T-helper 2 cell treated with Interferon-gamma antibody and Interleukin-4, amounts not matched to agents 5 μg/mL and 100 μg/mL, for 36 hours (primary cell): ENCODE measurements around the gene CSN1S1.
"Not testable (repeated sequence)": the region's sequence is repeated elsewhere in the genome, so short reads cannot be mapped to it uniquely, and the experiment has no call there.

Experiments used
- DNase-seq: peaks from one replicate; pipeline ENCODE4 v3.0.0; 2021; ENCODE audit warnings: low spot score
- H3K27ac Mint-ChIP-seq: one replicate; pipeline ENCODE4 v1.8.0; 2021; ENCODE audit warnings: mild to moderate bottlenecking, mixed read lengths
- H3K27me3 Mint-ChIP-seq: one replicate; pipeline ENCODE4 v1.8.0; 2021; ENCODE audit warnings: low read depth, mixed read lengths
- H3K36me3 Mint-ChIP-seq: one replicate; pipeline ENCODE4 v1.8.0; 2021; ENCODE audit warnings: low read depth, mixed read lengths
- H3K4me1 Mint-ChIP-seq: one replicate; pipeline ENCODE4 v1.8.0; 2021; ENCODE audit warnings: low read depth, mixed read lengths
- H3K4me3 Mint-ChIP-seq: one replicate; pipeline ENCODE4 v1.8.0; 2022; ENCODE audit warnings: mild to moderate bottlenecking, moderate library complexity, mixed read lengths
- H3K9me3 Mint-ChIP-seq: one replicate; pipeline ENCODE4 v1.8.0; 2021; ENCODE audit warnings: mixed read lengths

Gene CSN1S1

GRCh38 chr4:69930768-69931167, at the start of gene CSN1S1:
CSN1S1 (plus strand) TSS chr4:69931068; CDS start chr4:69932556, 1,488 bp downstream.
- H3K4me1 Mint-ChIP-seq = no peaks in the 10 kb centered on the region
- no peak within 1 kb of the TSS for H3K27ac Mint-ChIP-seq

GRCh38 chr4:69881173-69881773, 49.6 kb upstream of the CSN1S1 start:
- Mint-ChIP-seq H3K9me3 (no peaks in the 10 kb centered on the region), H3K27me3 (peaks cover 2% of the 10 kb centered on the region), H3K27ac (no peak overlapping the region), H3K4me3 (no peak overlapping the region), H3K36me3 (no peaks in the 10 kb centered on the region), H3K4me1 (no peaks in the 10 kb centered on the region)
- DNase-seq = no peak

More at GRCh38 chr4:69930768-69931167, at the start of gene CSN1S1:
- no peak for DNase-seq
- H3K4me3 Mint-ChIP-seq = no peak within 1 kb of the TSS
- no peaks in the 10 kb centered on the region for H3K27me3 Mint-ChIP-seq
- H3K36me3 Mint-ChIP-seq = no peaks in the 10 kb centered on the region
- no peaks in the 10 kb centered on the region for H3K9me3 Mint-ChIP-seq

GRCh38 chr4:69882150-69882549, 48.7 kb upstream of the CSN1S1 start:
- Mint-ChIP-seq H3K9me3 (no peaks in the 10 kb centered on the region), H3K36me3 (no peaks in the 10 kb centered on the region), H3K4me3 (no peak overlapping the region), H3K27me3 (peaks cover 2% of the 10 kb centered on the region), H3K27ac (no peak overlapping the region), H3K4me1 (no peaks in the 10 kb centered on the region)
- no peak for DNase-seq

- H3K9me3 Mint-ChIP-seq = no peaks in the 10 kb centered on the region
- H3K27ac Mint-ChIP-seq = no peak overlapping the region
- DNase-seq = no peak
- H3K4me1 Mint-ChIP-seq = peaks cover 4% of the 10 kb centered on the region
- H3K4me3 Mint-ChIP-seq = no peak overlapping the region
- no peaks in the 10 kb centered on the region for H3K36me3 Mint-ChIP-seq
- peaks cover under 1% of the 10 kb centered on the region for H3K27me3 Mint-ChIP-seq
Observed at GRCh38 chr4:69888336-69888735, 42.5 kb upstream of the CSN1S1 start.

- no peaks in the 10 kb centered on the region for H3K4me1 Mint-ChIP-seq
- H3K27me3 Mint-ChIP-seq = peaks cover 5% of the 10 kb centered on the region
- H3K36me3 Mint-ChIP-seq = no peaks in the 10 kb centered on the region
- H3K4me3 Mint-ChIP-seq = no peak overlapping the region
- no peak for DNase-seq
- no peak overlapping the region for H3K27ac Mint-ChIP-seq
- no peaks in the 10 kb centered on the region for H3K9me3 Mint-ChIP-seq
Observed at GRCh38 chr4:69894186-69894585, 36.7 kb upstream of the CSN1S1 start.

- no peaks in the 10 kb centered on the region for H3K36me3 Mint-ChIP-seq
- H3K4me1 Mint-ChIP-seq = no peaks in the 10 kb centered on the region
- H3K4me3 Mint-ChIP-seq = no peak overlapping the region
- peaks cover 5% of the 10 kb centered on the region for H3K27me3 Mint-ChIP-seq
- no peaks in the 10 kb centered on the region for H3K9me3 Mint-ChIP-seq
- no peak for DNase-seq
- H3K27ac Mint-ChIP-seq = no peak overlapping the region
Observed at GRCh38 chr4:69894721-69895120, 36.1 kb upstream of the CSN1S1 start.

- Mint-ChIP-seq H3K27ac (no peak overlapping the region), H3K36me3 (no peaks in the 10 kb centered on the region), H3K27me3 (peaks cover 5% of the 10 kb centered on the region), H3K9me3 (no peaks in the 10 kb centered on the region), H3K4me3 (no peak overlapping the region), H3K4me1 (no peaks in the 10 kb centered on the region)
- no peak for DNase-seq
Observed at GRCh38 chr4:69896530-69897116, 34.2 kb upstream of the CSN1S1 start.

- peaks cover 2% of the 10 kb centered on the region for H3K4me1 Mint-ChIP-seq
- no peak overlapping the region for H3K4me3 Mint-ChIP-seq
- H3K27ac Mint-ChIP-seq = no peak overlapping the region
- no peak for DNase-seq
- peaks cover 7% of the 10 kb centered on the region for H3K9me3 Mint-ChIP-seq
- no peaks in the 10 kb centered on the region for H3K27me3 Mint-ChIP-seq
- no peaks in the 10 kb centered on the region for H3K36me3 Mint-ChIP-seq
Observed at GRCh38 chr4:69907151-69907550, 23.7 kb upstream of the CSN1S1 start.

- H3K27me3 Mint-ChIP-seq = no peaks in the 10 kb centered on the region
- H3K4me3 Mint-ChIP-seq = no peak overlapping the region
- H3K4me1 Mint-ChIP-seq = peaks cover 2% of the 10 kb centered on the region
- no peaks in the 10 kb centered on the region for H3K36me3 Mint-ChIP-seq
- no peak overlapping the region for H3K27ac Mint-ChIP-seq
- no peak for DNase-seq
- peaks cover 4% of the 10 kb centered on the region for H3K9me3 Mint-ChIP-seq
Observed at GRCh38 chr4:69909195-69909594, 21.7 kb upstream of the CSN1S1 start.

- Mint-ChIP-seq H3K4me1 (peaks cover 2% of the 10 kb centered on the region), H3K27me3 (no peaks in the 10 kb centered on the region), H3K9me3 (no peaks in the 10 kb centered on the region), H3K36me3 (no peaks in the 10 kb centered on the region), H3K27ac (no peak overlapping the region), H3K4me3 (no peak overlapping the region)
- DNase-seq = no peak
Observed at GRCh38 chr4:69910016-69910782, 20.7 kb upstream of the CSN1S1 start.

- Mint-ChIP-seq H3K4me3 (no peak overlapping the region), H3K4me1 (no peaks in the 10 kb centered on the region), H3K27ac (no peak overlapping the region), H3K36me3 (no peaks in the 10 kb centered on the region), H3K9me3 (no peaks in the 10 kb centered on the region), H3K27me3 (no peaks in the 10 kb centered on the region)
- no peak for DNase-seq
Observed at GRCh38 chr4:69920874-69921273, 10.0 kb upstream of the CSN1S1 start.

- H3K9me3 Mint-ChIP-seq, H3K27me3 Mint-ChIP-seq, H3K4me1 Mint-ChIP-seq, H3K27ac Mint-ChIP-seq, H3K4me3 Mint-ChIP-seq, DNase-seq, H3K36me3 Mint-ChIP-seq: not testable (repeated sequence)
Observed at GRCh38 chr4:69923782-69924410, 7.0 kb upstream of the CSN1S1 start.

- no peak for DNase-seq
- Mint-ChIP-seq H3K9me3 (no peaks in the 10 kb centered on the region), H3K4me3 (no peak overlapping the region), H3K27ac (no peak overlapping the region), H3K4me1 (no peaks in the 10 kb centered on the region), H3K36me3 (no peaks in the 10 kb centered on the region), H3K27me3 (no peaks in the 10 kb centered on the region)
Observed at GRCh38 chr4:69934150-69934549, 3.3 kb downstream of the CSN1S1 start.

- Mint-ChIP-seq H3K4me1 (no peaks in the 10 kb centered on the region), H3K4me3 (no peak overlapping the region), H3K9me3 (no peaks in the 10 kb centered on the region), H3K27me3 (no peaks in the 10 kb centered on the region), H3K36me3 (no peaks in the 10 kb centered on the region), H3K27ac (no peak overlapping the region)
- no peak for DNase-seq
Observed at GRCh38 chr4:69936566-69936965, 5.7 kb downstream of the CSN1S1 start.
